ENCODE data around the gene RSAD1. TPM values are rescaled to one million over a fixed set of nuclear protein-coding genes. Genes with fewer than 3 reads are reported as not detected.

Gene RSAD1
- total and polyA plus RNA-seq, 11 donors: 30.9 to 50.0 (median 42.8) TPM

DNA sequence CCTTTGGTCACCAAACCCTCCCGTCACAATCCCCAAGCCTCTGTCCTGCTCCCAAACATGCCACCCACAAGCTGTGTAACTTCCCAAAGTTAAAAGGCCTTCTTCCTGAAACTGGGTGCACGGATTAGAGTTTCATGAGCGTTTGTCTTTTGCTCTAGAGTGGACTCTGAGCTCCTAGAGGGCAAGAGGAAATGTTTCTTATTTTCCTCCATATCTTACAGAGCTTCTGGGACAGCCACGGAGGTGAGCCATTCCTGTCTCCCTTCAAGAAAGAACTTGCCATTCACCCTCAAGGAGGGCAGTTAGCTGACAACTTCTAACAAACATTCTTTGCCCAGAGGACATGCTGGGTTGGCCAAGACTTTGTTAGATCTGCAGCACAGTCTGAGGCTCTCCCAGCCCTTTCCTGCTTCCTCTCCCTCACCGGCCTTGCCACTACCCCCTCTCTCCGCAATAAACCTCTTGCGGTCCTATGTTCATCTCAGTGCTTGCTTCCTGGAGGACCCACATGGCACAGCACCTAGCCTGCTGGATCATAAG is 27.0 kb downstream of the RSAD1 start:
- Histone ChIP-seq H3K27me3 (no peaks in the 10 kb centered on the region), H3K4me3 (no peak overlapping the region), H3K4me1 (peaks cover 0 to 20% (median 10%) of the 10 kb centered on the region in 12 donors), H3K9me3 (no peaks in the 10 kb centered on the region), H3K27ac (no peak overlapping the region), H3K36me3 (no peaks in the 10 kb centered on the region)
- TF ChIP-seq, protein P1, sequence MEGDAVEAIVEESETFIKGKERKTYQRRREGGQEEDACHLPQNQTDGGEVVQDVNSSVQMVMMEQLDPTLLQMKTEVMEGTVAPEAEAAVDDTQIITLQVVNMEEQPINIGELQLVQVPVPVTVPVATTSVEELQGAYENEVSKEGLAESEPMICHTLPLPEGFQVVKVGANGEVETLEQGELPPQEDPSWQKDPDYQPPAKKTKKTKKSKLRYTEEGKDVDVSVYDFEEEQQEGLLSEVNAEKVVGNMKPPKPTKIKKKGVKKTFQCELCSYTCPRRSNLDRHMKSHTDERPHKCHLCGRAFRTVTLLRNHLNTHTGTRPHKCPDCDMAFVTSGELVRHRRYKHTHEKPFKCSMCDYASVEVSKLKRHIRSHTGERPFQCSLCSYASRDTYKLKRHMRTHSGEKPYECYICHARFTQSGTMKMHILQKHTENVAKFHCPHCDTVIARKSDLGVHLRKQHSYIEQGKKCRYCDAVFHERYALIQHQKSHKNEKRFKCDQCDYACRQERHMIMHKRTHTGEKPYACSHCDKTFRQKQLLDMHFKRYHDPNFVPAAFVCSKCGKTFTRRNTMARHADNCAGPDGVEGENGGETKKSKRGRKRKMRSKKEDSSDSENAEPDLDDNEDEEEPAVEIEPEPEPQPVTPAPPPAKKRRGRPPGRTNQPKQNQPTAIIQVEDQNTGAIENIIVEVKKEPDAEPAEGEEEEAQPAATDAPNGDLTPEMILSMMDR (IDR thresholded peaks at IDR 0.05): no peak
- TF ChIP-seq POLR2A (IDR thresholded peaks at IDR 0.05): no peak
- intact Hi-C loops (cut with DNase I): no loop called here
- 65 to 85% (median 75%) methylated on average over 7 of the region's 7 CpGs for WGBS, 4 donors
- ATAC-seq (no peak), DNase-seq (no peak)

DNA sequence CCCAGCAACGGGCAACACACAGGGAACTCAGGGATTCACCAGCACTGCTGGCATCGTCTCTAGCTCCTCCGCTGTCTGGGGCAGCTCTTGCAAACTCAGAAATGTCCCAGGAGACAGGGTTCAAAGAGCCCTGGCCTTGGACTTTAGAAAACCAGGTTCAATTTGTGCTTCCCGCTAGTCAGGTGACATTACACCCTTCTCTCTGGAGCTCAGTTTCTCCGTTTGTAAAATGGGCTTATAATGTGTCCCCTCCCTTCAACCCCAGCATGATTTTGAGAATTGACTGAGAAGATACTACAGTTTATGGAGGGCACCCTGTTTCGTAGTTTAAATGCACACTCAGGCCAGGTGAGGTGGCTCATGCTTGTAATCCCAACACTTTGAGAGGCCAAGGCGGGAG is 27.6 kb downstream of the RSAD1 start:
- H3K36me3 ChIP-seq: no peaks in the 10 kb centered on the region
- peaks cover 0 to 26% (median 10%) of the 10 kb centered on the region in 12 donors for H3K4me1 ChIP-seq
- H3K27ac ChIP-seq: no peak overlapping the region
- WGBS, 4 donors: 77 to 88% (median 82%) methylated on average over 7 of the region's 7 CpGs
- intact Hi-C loops (cut with DNase I): no loop called here
- DNase-seq (no peak), ATAC-seq (no peak)
- no peaks in the 10 kb centered on the region for H3K9me3 ChIP-seq
- no peaks in the 10 kb centered on the region for H3K27me3 ChIP-seq
- H3K4me3 ChIP-seq: no peak overlapping the region
- TF ChIP-seq, protein P1 (IDR thresholded peaks at IDR 0.05): no peak
- TF ChIP-seq POLR2A (IDR thresholded peaks at IDR 0.05): no peak

DNA sequence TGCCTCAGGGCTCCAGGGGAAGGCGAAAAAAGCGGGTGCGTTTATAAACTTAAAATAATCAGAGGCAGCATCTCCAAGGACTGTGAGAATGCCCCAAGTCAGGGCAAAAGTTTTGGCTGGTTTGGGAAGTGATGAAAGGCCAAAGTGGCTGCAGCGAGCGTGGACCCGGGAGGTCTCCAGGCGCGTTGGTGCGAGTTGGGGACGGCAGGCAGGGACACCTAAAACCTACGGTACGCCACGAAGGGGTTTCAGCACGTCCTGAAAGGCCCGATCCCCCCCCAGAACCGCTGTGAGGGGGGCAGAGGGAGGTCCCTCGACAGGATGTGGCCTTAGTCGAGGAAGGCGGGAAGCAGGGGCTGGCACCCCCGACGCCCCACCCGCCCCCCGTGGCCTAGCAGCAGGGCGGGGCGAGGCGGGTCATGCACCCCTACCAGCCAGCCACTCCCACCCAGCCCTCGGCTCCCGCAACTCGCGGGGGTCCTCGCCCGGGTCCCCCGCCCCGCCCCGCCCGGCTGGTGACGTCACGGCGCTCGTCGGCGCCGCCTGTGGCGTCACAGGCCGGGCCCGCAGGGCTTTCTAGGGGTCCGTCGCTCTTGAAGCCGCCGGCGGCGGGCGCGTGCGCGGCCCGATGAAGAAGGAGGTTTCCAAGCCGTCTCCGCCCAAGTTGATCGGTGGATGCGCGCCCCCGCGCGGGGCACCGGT is 29.4 kb downstream of the RSAD1 start, which contains the start of gene MYCBPAP:
Gene MYCBPAP (plus strand): TSS at position 569 of the 702 bp plus-strand sequence. CDS start 236 bp downstream, outside the sequence.
- WGBS, 4 donors: 8 to 14% (median 11%) methylated on average over 26 to 66 of the region's 66 CpGs
- no peaks in the 10 kb centered on the region for H3K27me3 ChIP-seq
- H3K27ac ChIP-seq: peak within 1 kb of the TSS in 11 of 12 donors; percentile 62 to 88 (median 76)
- H3K36me3 ChIP-seq: no peaks in the 10 kb centered on the region
- TF ChIP-seq POLR2A (IDR thresholded peaks at IDR 0.05): no peak
- TF ChIP-seq, protein P1 (IDR thresholded peaks at IDR 0.05): peak in 9 of 12 donors; percentile 7 to 35 (median 22)
- intact Hi-C loops (cut with DNase I): no loop called here
- peak within 1 kb of the TSS; percentile 51 to 81 (median 64) for H3K4me3 ChIP-seq
- no peaks in the 10 kb centered on the region for H3K9me3 ChIP-seq
- peaks cover 0 to 29% (median 10%) of the 10 kb centered on the region in 12 donors for H3K4me1 ChIP-seq
- DNase-seq (peak; percentile 86 to 91 (median 88)), ATAC-seq (peak; percentile 57 to 87 (median 86))

Data from heart left ventricle (tissue), 16 donors.